ENCODE results near the gene DNAAF2.
"Not testable (repeated sequence)": the region's sequence is repeated elsewhere in the genome, so short reads cannot be mapped to it uniquely, and the experiment has no call there.

The DNAAF2 gene

GRCh38 chr14:49622022-49622607 lies 12.9 kb downstream of the DNAAF2 start:
- no peak for DNase-seq (ENCODE audit: extremely low read depth in 1 of 2, low read depth in 1 of 2)

- DNase-seq (ENCODE audit: extremely low read depth in 1 of 2, low read depth in 1 of 2) = no peak
These were observed 13.7 kb downstream of the DNAAF2 start for GRCh38 chr14:49621114-49621881.

DNA sequence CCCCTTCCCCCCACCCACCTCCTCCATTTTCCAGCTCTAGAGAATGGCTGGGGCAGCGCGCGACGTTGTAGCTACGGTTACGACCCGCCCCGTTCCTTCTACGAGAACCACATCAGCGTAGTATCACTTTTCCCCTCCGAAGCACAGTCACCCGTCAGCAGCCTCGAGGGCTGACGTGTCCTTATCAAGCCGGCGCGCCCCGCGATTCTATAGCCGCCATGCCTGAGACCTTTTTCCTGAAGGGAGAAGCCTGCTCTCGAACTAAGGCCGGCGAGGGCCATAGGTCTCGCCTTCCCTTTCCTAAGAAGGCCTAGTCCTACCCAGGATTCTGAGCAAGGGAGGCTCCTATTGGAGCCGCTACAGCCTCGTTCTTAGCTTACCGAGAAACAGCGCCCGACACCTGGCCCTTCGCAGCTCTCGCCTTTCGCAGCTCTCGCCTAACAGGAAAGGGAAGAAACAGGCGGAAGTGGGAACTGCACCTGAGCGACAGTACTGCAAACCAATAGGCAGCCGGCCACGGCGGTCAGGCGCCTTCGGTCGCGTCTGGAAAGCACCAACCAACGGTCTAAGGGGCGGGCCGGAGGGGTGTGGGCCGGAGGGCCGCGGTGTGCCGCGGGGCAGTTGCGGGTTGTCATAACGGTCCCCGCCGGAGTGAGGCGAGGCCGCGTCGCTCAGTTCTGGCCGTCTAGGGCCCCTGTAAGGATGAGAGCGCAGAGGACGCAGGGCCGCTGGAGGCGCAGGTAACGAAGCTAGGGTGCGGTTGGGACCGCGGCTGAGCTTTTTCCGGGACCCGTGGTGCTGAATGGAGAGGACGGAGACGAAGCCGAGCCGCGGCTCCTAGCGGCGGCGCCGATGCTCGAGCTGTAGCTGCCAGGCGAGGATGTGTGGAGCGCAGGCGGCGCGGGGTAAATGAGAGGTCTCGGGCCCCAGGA lies 14.6 kb downstream of the DNAAF2 start, which contains the start of the genes MGAT2 and RPL36AL:
TSS of gene MGAT2 (plus strand) at position 618 of the 932 bp plus-strand sequence. CDS start 470 bp downstream, outside the sequence.
TSS of gene RPL36AL (minus strand) at position 445 of the 932 bp plus-strand sequence. CDS start 1,522 bp downstream, outside the sequence.
- peak; percentile 92 to 95 for DNase-seq (ENCODE audit: extremely low read depth in 1 of 2, low read depth in 1 of 2)

DNA sequence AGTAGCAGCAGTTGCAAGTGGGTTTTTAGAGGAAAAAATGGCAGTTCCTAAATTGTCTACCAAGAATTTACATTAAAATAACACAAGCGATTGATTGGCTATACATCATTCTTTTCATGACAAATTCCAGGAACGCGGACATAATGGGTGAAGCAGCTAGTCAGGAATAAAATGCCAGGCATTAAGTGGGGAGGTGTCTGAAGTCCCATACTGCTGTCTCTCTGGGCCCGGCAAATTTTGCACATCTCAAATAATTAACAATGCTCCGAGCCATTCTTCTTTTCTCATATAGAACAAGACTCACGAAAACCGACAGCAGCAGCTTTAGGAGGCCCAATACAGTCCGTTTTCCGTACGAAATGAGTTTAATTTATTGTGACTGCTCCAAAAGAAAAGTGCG lies 15.3 kb downstream of the DNAAF2 start:
- DNase-seq (ENCODE audit: extremely low read depth in 1 of 2, low read depth in 1 of 2) = no peak

DNA sequence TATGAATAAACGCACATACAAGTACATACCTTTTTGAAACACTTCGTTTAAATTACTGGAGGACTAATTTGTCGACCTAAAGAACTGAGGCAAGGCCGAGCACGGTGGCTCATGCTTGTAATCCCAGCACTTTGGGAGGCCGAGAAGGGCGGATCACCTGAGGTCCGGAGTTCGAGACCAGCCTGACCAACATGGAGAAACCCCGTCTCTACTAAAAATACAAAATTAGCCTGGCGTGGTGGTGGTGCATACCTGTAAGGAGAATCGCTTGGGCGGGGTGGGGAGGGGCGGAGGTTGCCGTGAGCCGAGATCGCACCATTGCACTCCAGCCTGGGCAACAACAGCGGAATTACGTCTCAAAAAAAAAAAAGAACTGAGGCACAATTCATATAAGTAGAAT lies 15.8 kb downstream of the DNAAF2 start:
- not testable (repeated sequence) for DNase-seq (ENCODE audit: extremely low read depth in 1 of 2, low read depth in 1 of 2)

DNA sequence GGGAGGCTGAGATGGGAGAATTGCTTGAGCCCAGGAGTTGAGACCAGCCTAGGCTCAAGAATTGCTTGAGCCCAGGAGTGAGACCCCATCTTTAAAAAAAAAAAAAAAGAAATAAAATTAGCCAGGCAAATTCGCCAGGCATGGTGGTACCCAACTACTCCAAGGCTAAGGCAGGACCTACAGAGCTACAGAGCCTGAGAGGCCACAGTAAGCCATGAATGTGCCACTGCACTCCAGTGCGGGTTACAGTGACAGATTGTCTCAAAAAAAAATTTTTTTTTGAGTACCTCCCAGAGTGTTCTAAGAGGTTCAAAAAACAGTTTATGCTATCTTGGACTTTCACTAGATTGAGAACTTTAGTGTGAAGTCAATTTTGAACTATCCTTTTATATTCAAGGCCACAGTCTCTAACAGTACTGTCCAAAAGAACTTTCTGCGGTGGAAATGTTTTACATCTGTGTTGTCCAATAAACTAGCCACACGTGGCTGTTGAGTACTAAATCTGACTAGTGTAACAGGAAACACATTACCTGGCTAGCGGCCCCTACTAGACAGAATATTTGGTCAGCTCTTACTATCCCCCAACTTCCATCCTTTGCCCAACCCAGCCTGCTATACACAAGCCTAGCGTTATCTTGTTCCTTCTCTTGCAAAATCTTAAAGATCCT lies 17.1 kb downstream of the DNAAF2 start:
- DNase-seq (ENCODE audit: extremely low read depth in 1 of 2, low read depth in 1 of 2) = no peak

- no peak for DNase-seq (ENCODE audit: extremely low read depth in 1 of 2, low read depth in 1 of 2)
These were observed 19.3 kb downstream of the DNAAF2 start for GRCh38 chr14:49615776-49616175.

DNA sequence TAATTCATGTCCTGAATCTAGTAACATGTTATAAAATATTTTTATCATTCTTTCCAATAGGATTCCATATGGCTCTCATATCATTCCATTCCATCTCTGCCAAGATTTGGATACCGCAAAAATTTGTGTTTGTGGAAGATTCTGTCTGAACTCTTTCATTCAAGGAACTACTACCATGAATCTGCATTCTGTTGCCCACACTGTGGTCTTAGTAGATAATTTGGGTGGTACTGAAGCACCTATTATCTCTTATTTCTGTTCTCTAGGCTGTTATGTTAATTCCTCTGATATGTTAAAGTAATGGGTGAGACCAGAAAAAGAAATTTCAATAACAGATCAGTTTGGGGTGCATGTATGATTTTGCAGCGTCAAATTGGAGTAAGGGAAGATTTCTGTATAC lies 20.8 kb downstream of the DNAAF2 start:
- DNase-seq (ENCODE audit: extremely low read depth in 1 of 2, low read depth in 1 of 2) = no peak

GRCh38 chr14:49612671-49613070 lies 22.4 kb downstream of the DNAAF2 start:
- no peak for DNase-seq (ENCODE audit: extremely low read depth in 1 of 2, low read depth in 1 of 2)

DNA sequence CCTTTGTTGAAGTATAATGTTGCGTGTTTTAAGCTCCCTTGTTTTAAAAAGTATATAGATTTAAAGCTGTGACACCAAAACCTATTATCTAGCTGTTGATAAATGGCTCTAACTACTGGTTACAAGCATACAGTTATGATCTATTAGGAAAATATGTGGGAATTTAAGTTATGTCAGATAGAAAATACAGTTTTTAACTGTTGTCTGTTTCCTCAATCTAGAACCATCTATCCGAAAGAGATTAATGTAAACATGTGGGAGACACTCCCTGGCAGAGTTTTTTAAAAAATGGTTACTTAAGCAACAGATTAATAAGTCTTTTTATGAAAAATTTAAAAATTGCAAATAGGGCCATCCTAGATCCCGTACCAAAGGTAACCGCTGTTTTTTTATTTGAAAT lies 22.8 kb downstream of the DNAAF2 start:
- DNase-seq (ENCODE audit: extremely low read depth in 1 of 2, low read depth in 1 of 2) = no peak

DNA sequence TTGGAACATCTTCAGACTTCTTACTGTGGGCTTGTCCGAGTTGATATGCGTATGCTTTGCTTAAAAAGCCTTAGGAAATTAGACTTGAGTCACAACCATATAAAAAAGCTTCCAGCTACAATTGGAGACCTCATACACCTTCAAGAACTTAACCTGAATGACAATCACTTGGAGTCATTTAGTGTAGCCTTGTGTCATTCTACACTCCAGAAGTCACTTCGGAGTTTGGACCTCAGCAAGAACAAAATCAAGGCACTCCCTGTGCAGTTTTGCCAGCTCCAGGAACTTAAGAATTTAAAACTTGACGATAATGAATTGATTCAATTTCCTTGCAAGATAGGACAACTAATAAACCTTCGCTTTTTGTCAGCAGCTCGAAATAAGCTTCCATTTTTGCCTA lies 27.5 kb downstream of the DNAAF2 start:
- no peak for DNase-seq (ENCODE audit: extremely low read depth in 1 of 2, low read depth in 1 of 2)

- DNase-seq (ENCODE audit: extremely low read depth in 1 of 2, low read depth in 1 of 2) = peak; percentile 60 to 72
These were observed 36.4 kb downstream of the DNAAF2 start, which contains the start of gene LRR1 for GRCh38 chr14:49598485-49599300. LRR1 (plus strand) TSS chr14:49598940; CDS start chr14:49599021, 81 bp downstream.

DNA sequence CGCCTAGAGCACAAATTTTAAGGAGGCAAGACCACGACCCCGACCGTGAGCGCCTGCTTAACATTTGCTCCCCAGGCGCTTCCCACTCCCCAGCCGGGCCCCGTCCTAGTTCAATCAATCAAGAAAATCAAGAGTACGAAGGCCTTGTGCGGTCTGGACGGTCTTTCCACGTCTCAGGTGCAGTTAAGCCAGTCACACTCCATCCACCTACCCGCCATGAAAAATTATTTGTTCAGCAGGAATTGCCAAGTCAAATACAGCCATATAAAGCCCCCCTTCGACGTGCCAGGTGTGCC lies 36.9 kb downstream of the DNAAF2 start:
- no peak for DNase-seq (ENCODE audit: extremely low read depth in 1 of 2, low read depth in 1 of 2)

DNA sequence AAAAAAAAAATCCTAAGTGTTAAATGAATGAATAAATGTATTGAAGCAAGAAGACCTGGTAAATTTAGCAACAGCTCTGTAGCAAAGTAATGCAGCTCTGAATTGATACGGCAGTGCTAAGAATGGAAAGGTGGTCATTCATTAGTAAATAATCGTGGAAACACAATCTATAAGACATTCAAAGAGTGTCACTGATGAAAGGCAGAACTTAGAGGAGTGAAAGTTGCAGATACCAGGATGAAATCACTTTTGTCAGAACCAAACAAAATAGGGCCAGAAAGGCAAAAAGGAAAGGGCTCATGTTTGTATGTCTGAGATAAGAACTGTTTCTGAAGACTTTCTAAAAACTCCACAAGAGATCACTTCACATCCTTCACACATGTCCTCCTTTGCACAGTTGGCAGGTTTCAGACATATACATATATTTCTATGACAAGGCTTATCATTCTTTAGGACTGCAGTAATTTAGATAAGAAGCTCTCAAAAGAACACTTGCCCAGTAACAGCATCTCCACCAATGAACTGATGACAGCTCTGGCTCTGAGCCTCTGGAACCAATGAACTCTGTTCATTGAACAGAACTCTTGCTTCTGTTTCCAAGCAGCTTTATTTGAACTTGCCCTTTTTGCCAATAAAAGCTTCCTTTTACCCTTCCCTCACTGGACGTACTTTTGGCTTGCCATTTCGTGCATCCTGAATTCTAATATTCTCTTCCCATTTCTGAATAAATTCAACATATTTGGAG lies 40.5 kb downstream of the DNAAF2 start:
- no peak for DNase-seq (ENCODE audit: extremely low read depth in 1 of 2, low read depth in 1 of 2)

DNA sequence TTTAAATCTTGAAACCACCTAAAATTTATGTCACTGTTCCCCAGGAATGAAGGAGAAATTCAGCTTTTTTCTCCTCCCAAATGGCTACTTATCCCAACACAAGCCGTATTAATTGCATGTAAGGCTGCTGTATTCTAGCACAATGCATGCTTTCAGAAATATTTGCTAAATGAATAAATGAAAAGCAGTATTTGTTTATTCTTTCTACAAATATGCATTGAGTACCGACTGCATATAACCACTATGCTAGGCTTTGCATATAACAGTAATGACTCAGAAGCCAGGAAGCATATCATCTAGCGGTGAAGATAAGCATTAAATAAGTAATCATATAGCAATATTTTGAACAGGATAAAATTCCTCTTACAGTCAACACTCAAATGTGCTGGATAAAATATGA lies 42.0 kb downstream of the DNAAF2 start:
- no peak for DNase-seq (ENCODE audit: extremely low read depth in 1 of 2, low read depth in 1 of 2)

- DNase-seq (ENCODE audit: extremely low read depth in 1 of 2, low read depth in 1 of 2) = no peak
These were observed 45.7 kb downstream of the DNAAF2 start for GRCh38 chr14:49589387-49589786.

DNA sequence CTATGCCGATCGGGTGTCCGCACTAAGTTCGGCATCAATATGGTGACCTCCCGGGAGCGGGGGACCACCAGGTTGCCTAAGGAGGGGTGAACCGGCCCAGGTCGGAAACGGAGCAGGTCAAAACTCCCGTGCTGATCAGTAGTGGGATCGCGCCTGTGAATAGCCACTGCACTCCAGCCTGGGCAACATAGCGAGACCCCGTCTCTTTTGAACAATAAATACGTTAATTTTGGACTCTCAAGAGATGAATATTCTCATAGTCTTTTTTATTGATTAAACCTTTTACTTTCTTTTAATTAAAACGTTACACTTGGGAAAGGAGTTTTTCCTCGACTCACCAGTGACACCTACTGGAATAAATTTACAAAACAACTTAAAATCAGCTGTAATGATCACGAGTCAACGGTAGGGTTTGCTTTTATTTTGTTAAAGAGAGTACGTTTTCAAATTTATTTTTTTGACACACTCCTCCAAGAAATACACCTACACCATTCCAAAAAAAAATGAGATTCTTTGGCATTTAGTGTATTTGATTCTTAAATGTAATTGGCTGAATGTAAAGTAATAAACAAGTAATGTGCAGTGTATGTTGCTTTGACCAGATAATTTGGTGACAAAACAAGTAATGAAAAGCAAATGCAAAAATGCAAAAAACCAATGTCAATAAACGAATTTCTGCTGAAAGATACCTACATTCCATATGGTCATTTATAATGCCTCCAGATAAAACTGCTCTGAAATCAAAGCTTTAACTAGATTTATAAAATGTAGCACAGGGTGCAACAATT lies 48.2 kb downstream of the DNAAF2 start:
- DNase-seq (ENCODE audit: extremely low read depth in 1 of 2, low read depth in 1 of 2) = peak in 1 of 2 donors; percentile 35

Data from stimulated activated CD8-positive, alpha-beta memory T cell treated with anti-CD3 and anti-CD28 coated beads, Interleukin-7, amount 100 ng/mL, for 48 hours (primary cell).